WI38 (cell line): ENCODE data around the gene TUBB3.

Source experiments
- H3K4me3 ChIP-seq: 2 replicates; pipeline ENCODE4 v1.5.1; 2011; ENCODE audit warnings: low read depth, mild to moderate bottlenecking, control low read depth, low read length
- TF ChIP-seq, protein P1 (sequence below): IDR thresholded peaks from 2 replicates; pipeline ENCODE4 v1.5.1; 2012; ENCODE audit warnings: low read depth, mild to moderate bottlenecking, control low read depth, low read length

The TUBB3 gene

DNA sequence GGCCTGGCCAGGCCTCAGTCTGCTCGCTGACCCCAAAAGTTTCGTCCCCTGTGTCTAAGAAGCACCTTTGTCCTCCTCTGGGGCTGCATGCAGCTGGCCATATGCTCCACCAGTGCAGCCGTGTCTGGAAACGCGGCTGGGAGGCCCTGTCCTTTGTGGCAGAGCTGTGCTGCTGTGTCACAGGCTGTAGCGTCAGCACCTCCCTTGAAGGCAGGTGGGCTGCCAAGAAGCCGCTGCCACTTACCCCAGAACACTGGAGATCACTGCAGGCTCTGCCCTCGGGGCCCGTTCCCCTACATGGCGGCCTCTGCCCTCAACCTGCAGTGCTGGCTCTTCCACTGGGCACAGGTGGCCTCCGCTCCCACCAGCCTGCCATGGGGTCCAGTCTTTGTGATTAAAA, 20.2 kb upstream of the TUBB3 start:
- no peak overlapping the region for H3K4me3 ChIP-seq

DNA sequence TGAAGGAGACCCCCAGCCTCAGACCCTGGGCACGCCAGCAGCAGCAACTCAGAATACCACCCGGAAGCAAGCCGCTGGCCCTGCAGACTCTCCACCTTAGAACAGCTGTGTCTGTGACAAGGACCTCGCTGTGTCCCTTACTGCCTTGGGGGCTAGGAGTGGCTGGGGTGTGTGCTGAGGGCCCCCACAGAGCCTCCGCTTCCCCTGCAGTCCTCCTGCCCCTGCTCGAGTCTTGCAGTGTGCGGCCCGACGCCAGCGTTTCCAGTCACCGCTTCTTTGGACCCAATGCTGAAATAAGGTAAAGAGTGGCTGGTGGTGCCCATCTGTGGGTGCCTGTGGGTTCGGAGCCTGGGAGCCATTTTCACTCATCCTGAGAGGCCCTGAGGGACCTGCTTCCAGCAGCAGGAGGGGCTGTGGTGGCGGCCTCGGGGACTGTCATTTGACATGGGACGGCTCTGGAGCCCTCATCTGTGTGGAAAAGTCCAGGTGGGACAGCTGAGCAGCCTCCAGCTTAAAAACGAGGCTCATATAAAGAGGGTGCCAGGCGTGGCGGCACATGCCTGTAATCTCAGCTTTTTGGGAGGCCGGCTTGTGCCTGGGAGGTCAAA, 19.1 kb upstream of the TUBB3 start:
- TF ChIP-seq, protein P1, sequence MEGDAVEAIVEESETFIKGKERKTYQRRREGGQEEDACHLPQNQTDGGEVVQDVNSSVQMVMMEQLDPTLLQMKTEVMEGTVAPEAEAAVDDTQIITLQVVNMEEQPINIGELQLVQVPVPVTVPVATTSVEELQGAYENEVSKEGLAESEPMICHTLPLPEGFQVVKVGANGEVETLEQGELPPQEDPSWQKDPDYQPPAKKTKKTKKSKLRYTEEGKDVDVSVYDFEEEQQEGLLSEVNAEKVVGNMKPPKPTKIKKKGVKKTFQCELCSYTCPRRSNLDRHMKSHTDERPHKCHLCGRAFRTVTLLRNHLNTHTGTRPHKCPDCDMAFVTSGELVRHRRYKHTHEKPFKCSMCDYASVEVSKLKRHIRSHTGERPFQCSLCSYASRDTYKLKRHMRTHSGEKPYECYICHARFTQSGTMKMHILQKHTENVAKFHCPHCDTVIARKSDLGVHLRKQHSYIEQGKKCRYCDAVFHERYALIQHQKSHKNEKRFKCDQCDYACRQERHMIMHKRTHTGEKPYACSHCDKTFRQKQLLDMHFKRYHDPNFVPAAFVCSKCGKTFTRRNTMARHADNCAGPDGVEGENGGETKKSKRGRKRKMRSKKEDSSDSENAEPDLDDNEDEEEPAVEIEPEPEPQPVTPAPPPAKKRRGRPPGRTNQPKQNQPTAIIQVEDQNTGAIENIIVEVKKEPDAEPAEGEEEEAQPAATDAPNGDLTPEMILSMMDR, result no peak
- H3K4me3 ChIP-seq, result no peak overlapping the region

More for the DNA sequence above, 20.2 kb upstream of the TUBB3 start:
- TF ChIP-seq, protein P1, result no peak

DNA sequence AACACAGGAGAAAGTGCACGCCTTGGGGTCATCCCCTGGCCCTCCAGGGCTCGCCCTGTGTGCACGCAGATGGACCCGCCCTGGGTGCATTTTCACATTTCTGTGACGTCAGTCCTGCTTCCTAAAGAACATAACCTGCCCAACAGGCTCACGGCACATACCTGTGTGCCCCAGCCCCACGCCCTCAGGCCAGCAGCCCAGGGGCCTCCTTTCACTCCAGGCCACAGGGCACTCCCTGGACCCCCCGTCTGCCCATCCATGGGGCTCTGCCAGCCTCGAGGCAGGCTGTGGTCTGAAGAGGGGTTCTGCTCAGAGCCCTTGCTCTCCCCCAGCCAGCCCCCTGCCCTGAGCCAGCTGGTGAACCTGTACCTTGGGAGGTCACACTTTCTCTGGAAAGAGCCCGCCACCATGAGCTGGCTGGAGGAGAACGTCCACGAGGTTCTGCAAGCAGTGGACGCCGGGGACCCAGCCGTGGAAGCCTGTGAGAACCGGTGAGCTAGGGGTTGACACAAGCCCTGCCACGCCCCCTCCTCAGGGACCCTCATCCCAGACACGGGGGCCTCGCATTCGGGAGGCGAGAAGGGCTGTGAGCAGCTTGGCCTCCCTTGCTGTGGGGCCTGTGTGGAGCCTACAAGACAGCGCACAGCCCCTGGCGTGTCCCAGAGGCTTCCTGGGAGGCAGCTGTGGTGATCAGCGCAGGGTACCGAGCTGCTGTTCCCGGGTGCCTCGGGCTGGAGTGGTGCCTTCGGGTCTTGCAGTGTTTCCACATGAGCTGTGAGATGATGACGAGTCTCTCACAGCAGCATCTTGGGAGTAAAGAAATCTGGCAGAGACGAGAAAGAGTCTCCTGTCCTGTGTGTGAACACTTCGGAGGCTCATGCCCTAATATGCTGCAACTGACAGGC, 18.3 kb upstream of the TUBB3 start:
- TF ChIP-seq, protein P1, result no peak

DNA sequence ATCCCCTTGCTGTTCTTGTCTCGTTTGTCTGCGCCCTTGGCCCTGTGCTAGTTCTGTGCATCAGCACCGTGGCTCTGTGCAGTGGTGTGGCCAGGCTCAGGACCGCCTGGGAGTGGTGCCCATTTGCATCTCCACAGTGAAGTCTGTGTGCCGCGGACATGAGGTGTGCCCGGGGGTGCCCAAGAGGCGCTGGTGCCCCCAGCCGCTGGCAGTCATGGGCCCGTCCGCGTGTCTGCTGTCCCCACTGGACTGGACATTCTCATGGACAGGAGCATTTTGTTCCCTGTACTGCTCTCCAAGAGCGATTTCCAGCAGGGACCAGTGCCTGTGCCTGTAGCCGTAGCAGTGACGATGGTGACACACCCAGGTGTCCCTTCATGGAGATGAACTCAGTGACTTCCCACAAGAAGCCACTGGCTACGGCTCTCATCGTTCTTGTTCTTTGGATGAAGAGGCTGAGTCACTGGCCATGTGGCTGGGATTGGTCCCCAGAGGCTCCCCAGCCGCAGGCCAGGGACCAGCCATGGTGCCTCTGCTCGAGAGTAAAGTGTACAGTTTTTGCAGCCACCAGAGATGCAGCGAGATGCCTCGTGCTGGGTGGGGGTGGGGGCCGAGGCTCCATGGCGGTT, 17.5 kb upstream of the TUBB3 start:
- TF ChIP-seq, protein P1, result no peak
- no peak overlapping the region for H3K4me3 ChIP-seq

More for the DNA sequence above, 18.3 kb upstream of the TUBB3 start:
- no peak overlapping the region for H3K4me3 ChIP-seq

DNA sequence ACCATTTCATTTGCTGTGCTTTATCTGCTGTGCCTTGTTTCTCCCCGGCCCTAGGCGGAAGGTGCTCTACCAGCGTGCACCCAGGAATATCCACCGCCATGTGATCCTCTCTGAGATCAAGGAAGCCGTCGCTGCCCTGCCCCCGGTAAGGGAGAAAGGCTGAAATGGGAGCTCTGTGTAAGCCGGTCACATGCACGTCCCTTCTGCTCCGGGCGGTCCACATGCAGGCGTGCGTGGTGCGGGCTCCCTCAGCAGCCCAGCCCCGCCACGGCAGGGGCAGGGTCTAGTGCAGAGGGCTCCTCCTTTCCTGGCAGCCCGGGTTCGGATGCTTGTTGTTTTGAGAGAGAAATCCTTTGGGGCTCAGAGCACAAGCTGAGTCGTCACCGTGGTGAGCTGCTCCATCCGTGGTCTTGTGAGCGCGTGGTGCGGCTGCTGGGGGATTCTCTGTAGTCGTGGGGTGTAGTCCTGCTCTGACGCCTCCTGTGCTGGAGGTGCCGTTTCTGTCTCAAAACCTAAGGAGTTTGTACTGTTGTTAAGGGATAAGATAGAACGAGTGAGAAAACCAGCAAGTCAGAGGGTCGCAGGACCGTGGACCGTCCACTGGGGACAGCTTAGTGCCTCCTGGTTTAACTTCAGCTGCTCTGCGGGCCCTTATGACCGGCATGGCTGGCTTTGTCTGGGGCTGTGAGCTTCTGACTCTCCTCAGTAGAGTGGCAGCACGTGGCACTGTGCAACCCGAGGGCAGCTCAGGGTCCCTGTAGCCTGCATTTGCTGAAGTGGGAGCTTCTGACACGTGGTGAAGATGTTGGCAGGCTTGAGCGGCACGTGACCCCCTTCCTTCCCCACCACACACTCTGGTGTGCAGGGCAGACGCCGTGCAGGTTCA, 16.8 kb upstream of the TUBB3 start:
- no peak overlapping the region for H3K4me3 ChIP-seq
- TF ChIP-seq, protein P1, result no peak

DNA sequence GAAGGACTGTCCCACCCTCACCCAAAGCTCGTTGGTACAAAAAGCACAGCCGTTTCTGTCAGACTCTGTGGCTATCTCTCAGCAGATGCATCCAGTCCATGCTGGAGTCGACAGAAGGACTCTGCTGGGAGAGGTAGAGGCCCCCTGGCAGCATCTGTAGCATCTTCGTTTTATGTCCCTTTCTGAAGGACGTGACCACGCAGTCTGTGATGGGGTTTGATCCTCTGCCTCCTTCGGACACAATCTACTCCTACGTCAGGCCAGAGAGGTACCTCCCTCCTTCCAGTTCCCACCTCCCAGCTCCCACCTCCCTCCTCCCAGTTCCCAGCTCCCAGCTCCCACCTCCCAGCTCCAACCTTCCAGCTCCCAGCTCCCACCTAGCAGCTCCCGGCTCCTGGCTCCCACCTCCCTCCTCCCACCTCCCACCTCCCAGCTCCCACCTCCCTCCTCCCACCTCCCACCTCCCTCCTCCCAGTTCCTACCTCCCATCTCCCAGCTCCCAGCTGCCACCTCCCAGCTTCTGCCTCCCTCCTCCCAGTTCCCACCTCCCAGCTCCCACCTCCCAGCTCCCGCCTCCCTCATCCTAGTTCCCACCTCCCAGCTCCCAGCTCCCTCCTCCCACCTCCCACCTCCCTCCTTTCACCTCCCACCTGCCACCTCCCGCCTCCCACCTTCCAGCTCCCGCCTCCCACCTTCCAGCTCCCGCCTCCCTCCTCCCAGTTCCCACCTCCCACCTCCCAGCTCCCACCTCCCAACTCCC, 15.9 kb upstream of the TUBB3 start:
- no peak overlapping the region for H3K4me3 ChIP-seq
- TF ChIP-seq, protein P1, result no peak
